ENCODE data around the gene RNF220. TPM values are rescaled to one million over a fixed set of nuclear protein-coding genes. Genes with fewer than 3 reads are reported as not detected.

The RNF220 gene
- total RNA-seq, 2 donors from 2014 or later, result 84.8 to 95.2 TPM

- Mint-ChIP-seq H3K36me3 (ENCODE audit: low read depth) (peaks cover 9% of the 10 kb centered on the region), H3K27me3 (no peaks in the 10 kb centered on the region), H3K4me1 (peaks cover 15% of the 10 kb centered on the region), H3K4me3 (no peak overlapping the region), H3K27ac (peak overlapping the region; percentile 95)
- no peaks in the 10 kb centered on the region for H3K9me3 ChIP-seq (ENCODE audit: control insufficient read depth, low read length, poor library complexity, severe bottlenecking)
- ATAC-seq (no peak), DNase-seq (no peak)
These were observed 238.8 kb downstream of the RNF220 start for GRCh38 chr1:44643721-44644334.

DNA sequence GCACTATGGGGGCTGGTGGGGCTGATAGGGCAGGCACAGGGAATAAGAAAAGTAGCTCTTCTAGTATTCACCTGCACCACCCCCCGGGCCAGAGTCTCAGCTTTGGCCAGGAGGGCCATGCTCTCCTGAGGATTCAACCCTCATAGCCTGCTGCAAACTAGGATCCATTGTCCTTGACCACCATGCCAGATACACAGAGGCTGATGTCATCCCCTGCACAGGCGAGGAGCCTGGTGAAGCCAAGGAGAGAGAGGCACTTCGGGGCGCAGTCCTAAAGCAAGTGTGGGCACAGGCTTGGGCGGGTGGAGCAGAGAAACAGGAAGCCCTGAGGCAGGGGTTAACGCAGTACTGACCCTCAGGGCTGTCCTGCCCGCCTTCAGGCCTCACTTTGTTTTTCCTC, 239.8 kb downstream of the RNF220 start:
- no peak for ATAC-seq
- H3K9me3 ChIP-seq (ENCODE audit: control insufficient read depth, low read length, poor library complexity, severe bottlenecking), result no peaks in the 10 kb centered on the region
- Mint-ChIP-seq H3K27ac (no peak overlapping the region), H3K4me3 (no peak overlapping the region), H3K27me3 (no peaks in the 10 kb centered on the region), H3K4me1 (peaks cover 17% of the 10 kb centered on the region), H3K36me3 (ENCODE audit: low read depth) (peaks cover 13% of the 10 kb centered on the region)
- DNase-seq, result no peak

- H3K27ac Mint-ChIP-seq, result no peak overlapping the region
- DNase-seq, result no peak
- H3K36me3 Mint-ChIP-seq (ENCODE audit: low read depth), result peaks cover 13% of the 10 kb centered on the region
- no peaks in the 10 kb centered on the region for H3K9me3 ChIP-seq (ENCODE audit: control insufficient read depth, low read length, poor library complexity, severe bottlenecking)
- H3K4me1 Mint-ChIP-seq, result peaks cover 17% of the 10 kb centered on the region
- no peaks in the 10 kb centered on the region for H3K27me3 Mint-ChIP-seq
- no peak overlapping the region for H3K4me3 Mint-ChIP-seq
- no peak for ATAC-seq
These were observed 240.6 kb downstream of the RNF220 start for GRCh38 chr1:44645476-44646244.

GRCh38 chr1:44646261-44647110, 241.4 kb downstream of the RNF220 start:
- Mint-ChIP-seq H3K4me3 (no peak overlapping the region), H3K36me3 (ENCODE audit: low read depth) (peaks cover 16% of the 10 kb centered on the region), H3K27ac (peak overlapping the region; percentile 77), H3K4me1 (peaks cover 14% of the 10 kb centered on the region), H3K27me3 (no peaks in the 10 kb centered on the region)
- no peak for ATAC-seq
- no peaks in the 10 kb centered on the region for H3K9me3 ChIP-seq (ENCODE audit: control insufficient read depth, low read length, poor library complexity, severe bottlenecking)
- no peak for DNase-seq

DNA sequence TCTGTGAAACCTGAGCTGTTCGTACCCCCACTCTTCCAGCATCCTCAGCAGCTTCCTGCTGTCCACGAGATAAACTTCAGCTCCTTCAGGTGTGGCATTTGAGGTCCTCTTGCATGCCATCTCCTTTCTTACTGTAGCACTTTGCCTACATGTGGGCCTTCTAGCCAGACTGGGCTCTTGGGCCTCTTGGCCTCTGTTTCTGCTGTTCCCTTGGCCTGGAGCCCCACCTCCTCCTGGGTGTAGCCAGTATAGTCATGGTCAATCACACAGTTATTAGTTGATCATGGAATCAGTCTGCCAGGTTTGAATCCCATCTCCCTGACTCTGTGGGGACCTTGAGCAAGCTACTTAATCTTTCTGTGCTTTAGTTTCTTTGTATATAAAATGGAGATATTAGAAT, 242.8 kb downstream of the RNF220 start:
- no peaks in the 10 kb centered on the region for H3K9me3 ChIP-seq (ENCODE audit: control insufficient read depth, low read length, poor library complexity, severe bottlenecking)
- Mint-ChIP-seq H3K4me1 (peaks cover 8% of the 10 kb centered on the region), H3K27me3 (no peaks in the 10 kb centered on the region), H3K27ac (peak overlapping the region; percentile 77), H3K36me3 (ENCODE audit: low read depth) (peaks cover 13% of the 10 kb centered on the region), H3K4me3 (no peak overlapping the region)
- ATAC-seq (no peak), DNase-seq (no peak)

DNA sequence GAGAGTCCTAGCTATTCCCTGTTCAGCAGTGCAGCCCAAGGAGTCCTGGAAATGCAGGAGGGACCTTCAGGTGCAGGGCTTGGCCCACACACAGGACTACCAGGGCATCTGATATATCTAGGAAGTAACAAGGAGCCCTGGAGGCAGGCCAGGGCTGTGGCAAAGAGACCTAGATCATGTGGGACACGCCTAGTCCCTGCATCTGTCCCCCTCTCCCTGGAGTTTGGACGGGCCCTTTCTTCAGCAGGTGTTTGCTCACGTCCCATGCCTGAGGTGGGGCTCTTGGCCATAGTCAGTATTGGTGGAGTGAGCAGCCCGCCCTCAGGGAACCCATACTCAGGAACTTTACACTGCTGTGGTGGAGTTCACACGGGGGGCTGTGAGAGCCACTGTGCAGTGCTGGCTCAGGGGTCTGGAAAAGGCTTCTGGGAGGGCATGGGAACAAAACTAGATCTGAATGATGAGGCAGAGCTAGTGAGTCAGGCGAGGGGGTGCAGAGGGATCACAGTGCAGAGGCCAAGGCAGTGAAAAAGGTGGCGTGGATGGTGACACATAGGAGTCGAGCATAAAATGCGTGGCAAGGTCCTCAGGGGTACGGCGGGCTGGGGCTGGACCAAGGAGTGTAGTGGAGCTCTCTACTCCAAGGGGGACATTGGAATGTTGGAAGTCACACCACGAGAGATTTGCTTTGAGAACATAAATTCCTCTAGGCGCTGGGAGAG, 243.6 kb downstream of the RNF220 start:
- DNase-seq (no peak), ATAC-seq (no peak)
- H3K9me3 ChIP-seq (ENCODE audit: control insufficient read depth, low read length, poor library complexity, severe bottlenecking), result no peaks in the 10 kb centered on the region
- peaks cover 9% of the 10 kb centered on the region for H3K36me3 Mint-ChIP-seq (ENCODE audit: low read depth)
- H3K4me3 Mint-ChIP-seq, result no peak overlapping the region
- no peaks in the 10 kb centered on the region for H3K27me3 Mint-ChIP-seq
- H3K4me1 Mint-ChIP-seq, result peaks cover 5% of the 10 kb centered on the region
- H3K27ac Mint-ChIP-seq, result peak overlapping the region; percentile 77

- no peaks in the 10 kb centered on the region for H3K9me3 ChIP-seq (ENCODE audit: control insufficient read depth, low read length, poor library complexity, severe bottlenecking)
- Mint-ChIP-seq H3K4me3 (no peak overlapping the region), H3K4me1 (peaks cover 5% of the 10 kb centered on the region), H3K27ac (no peak overlapping the region), H3K27me3 (no peaks in the 10 kb centered on the region), H3K36me3 (ENCODE audit: low read depth) (peaks cover 9% of the 10 kb centered on the region)
- DNase-seq (no peak), ATAC-seq (no peak)
These were observed 244.7 kb downstream of the RNF220 start for GRCh38 chr1:44649788-44650158.

DNA sequence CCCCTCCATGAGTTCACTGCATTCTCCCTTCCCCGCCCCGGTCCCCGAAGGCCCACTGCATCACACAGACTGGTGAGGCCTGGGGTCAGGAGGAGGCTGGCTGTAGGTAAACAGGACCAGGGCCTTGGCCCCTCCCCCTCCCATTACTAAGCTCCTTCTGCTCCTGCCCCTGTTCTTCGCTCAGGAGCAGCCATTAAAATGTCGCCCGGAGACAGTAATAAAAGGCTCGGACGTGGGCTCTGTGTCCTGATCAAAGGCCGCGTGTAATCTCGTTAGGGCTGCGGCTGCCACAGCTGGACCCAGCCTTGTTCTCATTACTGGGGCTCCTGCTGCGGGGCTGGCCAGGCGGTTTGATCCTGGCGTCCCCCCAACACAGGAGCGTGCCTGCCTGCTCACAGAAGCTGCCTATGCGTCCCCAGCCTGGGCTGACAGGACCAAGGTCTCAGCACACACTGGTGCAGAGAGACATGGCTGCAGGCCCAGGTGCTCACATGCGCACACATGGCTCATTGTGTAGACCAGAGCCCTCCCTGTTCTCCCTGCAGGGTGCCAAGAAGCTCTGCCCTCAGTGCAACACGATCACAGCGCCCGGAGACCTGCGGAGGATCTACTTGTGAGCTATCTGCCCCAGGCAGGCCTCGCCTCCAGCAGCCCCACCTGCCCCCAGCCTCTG, 245.2 kb downstream of the RNF220 start:
- Mint-ChIP-seq H3K36me3 (ENCODE audit: low read depth) (peaks cover 9% of the 10 kb centered on the region), H3K4me1 (peaks cover 5% of the 10 kb centered on the region), H3K27me3 (no peaks in the 10 kb centered on the region), H3K4me3 (no peak overlapping the region), H3K27ac (no peak overlapping the region)
- no peak for ATAC-seq
- H3K9me3 ChIP-seq (ENCODE audit: control insufficient read depth, low read length, poor library complexity, severe bottlenecking), result no peaks in the 10 kb centered on the region
- no peak for DNase-seq

GRCh38 chr1:44651069-44651468, 246.0 kb downstream of the RNF220 start:
- no peaks in the 10 kb centered on the region for H3K9me3 ChIP-seq (ENCODE audit: control insufficient read depth, low read length, poor library complexity, severe bottlenecking)
- Mint-ChIP-seq H3K4me1 (peaks cover 5% of the 10 kb centered on the region), H3K27ac (peak overlapping the region; percentile 43), H3K27me3 (no peaks in the 10 kb centered on the region), H3K36me3 (ENCODE audit: low read depth) (peaks cover 9% of the 10 kb centered on the region), H3K4me3 (no peak overlapping the region)
- DNase-seq (no peak), ATAC-seq (no peak)

GRCh38 chr1:44652445-44653106, 247.5 kb downstream of the RNF220 start:
- peak overlapping the region; percentile 43 for H3K27ac Mint-ChIP-seq

GRCh38 chr1:44653107-44653964, 248.3 kb downstream of the RNF220 start:
- no peak overlapping the region for H3K27ac Mint-ChIP-seq
- ATAC-seq (peak; percentile 12), DNase-seq (no peak)
- H3K27me3 Mint-ChIP-seq, result no peaks in the 10 kb centered on the region
- H3K4me3 Mint-ChIP-seq, result no peak overlapping the region
- H3K4me1 Mint-ChIP-seq, result peaks cover 8% of the 10 kb centered on the region
- H3K36me3 Mint-ChIP-seq (ENCODE audit: low read depth), result peaks cover 9% of the 10 kb centered on the region
- H3K9me3 ChIP-seq (ENCODE audit: control insufficient read depth, low read length, poor library complexity, severe bottlenecking), result no peaks in the 10 kb centered on the region

More at GRCh38 chr1:44652445-44653106, 247.5 kb downstream of the RNF220 start:
- Mint-ChIP-seq H3K4me1 (peaks cover 8% of the 10 kb centered on the region), H3K4me3 (no peak overlapping the region), H3K36me3 (ENCODE audit: low read depth) (peaks cover 9% of the 10 kb centered on the region), H3K27me3 (no peaks in the 10 kb centered on the region)
- DNase-seq (peak; percentile 60 to 70 (median 60)), ATAC-seq (peak; percentile 97)
- no peaks in the 10 kb centered on the region for H3K9me3 ChIP-seq (ENCODE audit: control insufficient read depth, low read length, poor library complexity, severe bottlenecking)

Data from T-helper 17 cell (primary cell).